GM18873 (cell line): ENCODE results near the gene COMMD7.

Source experiments
- ATAC-seq: cut with Tn5 transposase; IDR thresholded peaks from one replicate; pipeline ENCODE4 v1.9.1; 2021; ENCODE audit warnings: mild to moderate bottlenecking, moderate library complexity, moderate number of reproducible peaks; ENCODE audit not compliant: unreplicated experiment, low FRiP score

The COMMD7 gene

DNA sequence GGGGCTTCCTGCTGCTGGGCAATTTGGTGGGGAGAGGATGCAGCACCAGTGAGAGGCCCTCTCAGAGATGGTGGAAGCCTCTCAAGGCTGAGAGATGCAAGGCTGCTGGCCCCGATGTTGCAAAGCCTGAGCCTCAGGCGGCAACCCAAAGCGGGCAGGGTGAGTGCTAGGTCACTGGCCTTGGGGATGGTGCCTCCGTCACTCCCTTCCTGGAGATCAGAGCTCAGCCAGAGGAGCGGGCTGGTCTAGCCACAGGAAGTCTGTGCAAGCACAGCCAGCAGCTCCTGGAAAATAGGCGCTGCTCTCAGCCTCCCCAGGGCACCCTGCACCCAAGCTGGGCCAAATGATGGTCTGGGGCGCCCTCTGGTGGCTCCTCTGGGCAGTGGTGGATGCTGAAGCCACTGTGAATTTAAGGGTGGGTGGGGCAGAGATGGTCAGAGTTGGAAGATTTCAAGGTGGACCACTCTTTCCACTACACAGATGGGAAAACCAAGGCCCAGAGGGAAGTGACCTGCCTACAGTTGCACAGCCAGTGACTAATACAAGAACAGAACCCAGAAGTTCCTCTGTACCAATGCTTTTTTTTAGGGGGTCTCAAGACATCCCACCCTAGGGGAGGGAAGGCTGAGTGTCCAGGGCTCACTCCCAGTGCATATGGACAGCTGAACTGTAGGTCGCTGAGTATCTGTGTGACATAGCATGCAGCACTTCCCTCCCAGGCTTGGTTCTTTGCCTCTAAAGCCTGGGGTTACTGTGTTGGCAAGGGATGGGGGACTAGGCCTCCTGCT, 90.3 kb downstream of the COMMD7 start:
- no peak for ATAC-seq
